SK-N-SH (cell line): Measurements from ENCODE around the gene GRIN2C.

Source experiments
- EP300 ChIP-seq, 2 experiments: IDR thresholded peaks; 2 replicates each; pipeline versions ENCODE4 v1.4.0 to v1.6.1; 2012; ENCODE audit warnings: borderline replicate concordance in 1 of 2, low read depth in 1 of 2, low read length in 1 of 2
- EZH2phosphoT487 ChIP-seq: fragments of 200-600 bp; sonication (generic); IDR thresholded peaks from 2 replicates; pipeline ENCODE4 v1.6.1; 2017; ENCODE audit warnings: low read depth, mixed run types, mild to moderate bottlenecking, antibody characterized with exemption, moderate library complexity, borderline replicate concordance
- FOSL2 ChIP-seq: IDR thresholded peaks from 2 replicates; pipeline ENCODE4 v1.4.0; 2012; ENCODE audit warnings: low read depth, mild to moderate bottlenecking, moderate library complexity, borderline replicate concordance
- FOXM1 ChIP-seq: IDR thresholded peaks from 2 replicates; pipeline ENCODE4 v1.4.0; 2012; ENCODE audit warnings: low read depth, mild to moderate bottlenecking
- GATA2 ChIP-seq: sonication (generic); formaldehyde crosslinking; IDR thresholded peaks from 2 replicates; pipeline ENCODE4 v1.5.0; 2020; ENCODE audit warnings: mild to moderate bottlenecking, missing genetic modification reagents
- MEF2A ChIP-seq: IDR thresholded peaks from 2 replicates; pipeline ENCODE4 v1.4.0; 2012; ENCODE audit warnings: low read depth, borderline replicate concordance
- MXI1 ChIP-seq: IDR thresholded peaks from 2 replicates; pipeline ENCODE4 v1.6.1; 2012; ENCODE audit warnings: mild to moderate bottlenecking, low read depth, low read length, improper control_type of control experiment
- NRF1 ChIP-seq: IDR thresholded peaks from 2 replicates; pipeline ENCODE4 v1.6.1; 2012; ENCODE audit warnings: low read depth, mild to moderate bottlenecking, low read length
- RFX5 ChIP-seq: IDR thresholded peaks from 2 replicates; pipeline ENCODE4 v1.6.1; 2012; ENCODE audit warnings: mild to moderate bottlenecking, improper control_type of control experiment, low read length
- RXRA ChIP-seq: IDR thresholded peaks from 2 replicates; pipeline ENCODE4 v1.4.0; 2012; ENCODE audit warnings: low read depth, mild to moderate bottlenecking, borderline replicate concordance
- SIN3A ChIP-seq: IDR thresholded peaks from 2 replicates; pipeline ENCODE4 v1.6.1; 2012; ENCODE audit warnings: low read depth, mild to moderate bottlenecking, low read length, moderate library complexity, borderline replicate concordance
- YY1 ChIP-seq: IDR thresholded peaks from 2 replicates; pipeline ENCODE4 v1.4.0; 2012; ENCODE audit warnings: low read depth, mild to moderate bottlenecking
- TF ChIP-seq, protein P1 (sequence below): fragments of 200-600 bp; sonication (generic); IDR thresholded peaks from 2 replicates; pipeline ENCODE4 v1.6.1; 2017; ENCODE audit warnings: antibody characterized with exemption, mild to moderate bottlenecking, moderate library complexity

GRCh38 chr17:74838274-74838673 lies 21.4 kb downstream of the GRIN2C start:
- TF ChIP-seq EP300 (IDR thresholded peaks at IDR 0.05; ENCODE audit: borderline replicate concordance in 1 of 2, low read depth in 1 of 2, low read length in 1 of 2) (no peak), GATA2 (CRISPR knock-in tag) (no peak), SIN3A (no peak), RXRA (no peak), RFX5 (no peak), FOXM1 (no peak), MEF2A (no peak), EZH2phosphoT487 (no peak), FOSL2 (no peak), NRF1 (no peak), MXI1 (no peak), YY1 (no peak)
- TF ChIP-seq, protein P1, sequence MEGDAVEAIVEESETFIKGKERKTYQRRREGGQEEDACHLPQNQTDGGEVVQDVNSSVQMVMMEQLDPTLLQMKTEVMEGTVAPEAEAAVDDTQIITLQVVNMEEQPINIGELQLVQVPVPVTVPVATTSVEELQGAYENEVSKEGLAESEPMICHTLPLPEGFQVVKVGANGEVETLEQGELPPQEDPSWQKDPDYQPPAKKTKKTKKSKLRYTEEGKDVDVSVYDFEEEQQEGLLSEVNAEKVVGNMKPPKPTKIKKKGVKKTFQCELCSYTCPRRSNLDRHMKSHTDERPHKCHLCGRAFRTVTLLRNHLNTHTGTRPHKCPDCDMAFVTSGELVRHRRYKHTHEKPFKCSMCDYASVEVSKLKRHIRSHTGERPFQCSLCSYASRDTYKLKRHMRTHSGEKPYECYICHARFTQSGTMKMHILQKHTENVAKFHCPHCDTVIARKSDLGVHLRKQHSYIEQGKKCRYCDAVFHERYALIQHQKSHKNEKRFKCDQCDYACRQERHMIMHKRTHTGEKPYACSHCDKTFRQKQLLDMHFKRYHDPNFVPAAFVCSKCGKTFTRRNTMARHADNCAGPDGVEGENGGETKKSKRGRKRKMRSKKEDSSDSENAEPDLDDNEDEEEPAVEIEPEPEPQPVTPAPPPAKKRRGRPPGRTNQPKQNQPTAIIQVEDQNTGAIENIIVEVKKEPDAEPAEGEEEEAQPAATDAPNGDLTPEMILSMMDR = no peak
